GM12874 (cell line): ENCODE results near the gene PPIL1.
A peak's percentile ranks its signal among the peaks of the same experiment; 100 is the strongest.

Experiments
- TF ChIP-seq, protein P1 (sequence below): IDR thresholded peaks from 2 replicates; pipeline ENCODE4 v1.5.1; 2011; ENCODE audit warnings: low read depth, mild to moderate bottlenecking, control low read depth, low read length, moderate library complexity; ENCODE audit not compliant: insufficient read depth

The PPIL1 gene

DNA sequence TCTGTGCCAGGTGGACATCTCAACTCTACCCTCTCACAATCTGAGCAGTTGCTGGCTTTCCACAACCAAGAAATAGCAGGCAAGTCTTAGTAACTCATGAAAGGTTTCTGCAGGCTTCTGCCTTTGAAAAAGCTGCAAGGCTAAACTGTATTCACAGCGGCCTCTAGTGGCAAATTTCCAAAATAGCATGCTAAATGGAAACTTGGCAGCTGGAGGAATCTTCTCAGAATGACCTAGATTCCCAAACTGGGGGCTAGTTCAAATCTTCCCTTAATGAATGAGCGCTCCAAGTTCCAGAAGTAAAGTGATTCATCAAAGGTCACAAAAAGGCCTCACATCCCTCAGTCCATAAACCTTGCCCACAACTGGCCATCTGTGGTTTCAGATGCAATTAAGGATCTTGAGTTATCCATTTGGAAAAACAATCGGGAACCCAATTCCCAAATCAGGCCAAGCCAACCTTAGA is 23.4 kb downstream of the PPIL1 start:
- TF ChIP-seq, protein P1, sequence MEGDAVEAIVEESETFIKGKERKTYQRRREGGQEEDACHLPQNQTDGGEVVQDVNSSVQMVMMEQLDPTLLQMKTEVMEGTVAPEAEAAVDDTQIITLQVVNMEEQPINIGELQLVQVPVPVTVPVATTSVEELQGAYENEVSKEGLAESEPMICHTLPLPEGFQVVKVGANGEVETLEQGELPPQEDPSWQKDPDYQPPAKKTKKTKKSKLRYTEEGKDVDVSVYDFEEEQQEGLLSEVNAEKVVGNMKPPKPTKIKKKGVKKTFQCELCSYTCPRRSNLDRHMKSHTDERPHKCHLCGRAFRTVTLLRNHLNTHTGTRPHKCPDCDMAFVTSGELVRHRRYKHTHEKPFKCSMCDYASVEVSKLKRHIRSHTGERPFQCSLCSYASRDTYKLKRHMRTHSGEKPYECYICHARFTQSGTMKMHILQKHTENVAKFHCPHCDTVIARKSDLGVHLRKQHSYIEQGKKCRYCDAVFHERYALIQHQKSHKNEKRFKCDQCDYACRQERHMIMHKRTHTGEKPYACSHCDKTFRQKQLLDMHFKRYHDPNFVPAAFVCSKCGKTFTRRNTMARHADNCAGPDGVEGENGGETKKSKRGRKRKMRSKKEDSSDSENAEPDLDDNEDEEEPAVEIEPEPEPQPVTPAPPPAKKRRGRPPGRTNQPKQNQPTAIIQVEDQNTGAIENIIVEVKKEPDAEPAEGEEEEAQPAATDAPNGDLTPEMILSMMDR: peak; percentile 65

DNA sequence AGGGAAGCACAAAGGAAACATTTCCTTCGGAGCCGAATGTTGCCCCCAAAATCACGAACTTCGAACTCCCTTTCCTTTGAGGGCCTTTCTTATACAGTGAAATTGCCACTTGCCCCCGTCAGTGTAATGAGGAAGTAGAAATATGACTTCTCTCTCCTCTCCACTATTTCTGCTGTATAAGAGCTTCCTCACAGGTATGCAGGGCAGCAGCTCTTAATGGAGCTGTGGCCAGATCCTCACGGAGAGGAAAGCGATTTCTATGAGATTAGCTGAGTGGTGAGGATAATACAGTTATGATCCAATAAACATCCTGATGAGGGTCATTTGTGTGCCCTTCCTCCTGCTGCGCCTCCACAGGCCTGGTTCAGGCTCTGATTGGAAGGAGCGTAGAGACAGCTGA is 24.6 kb downstream of the PPIL1 start:
- TF ChIP-seq, protein P1: no peak

DNA sequence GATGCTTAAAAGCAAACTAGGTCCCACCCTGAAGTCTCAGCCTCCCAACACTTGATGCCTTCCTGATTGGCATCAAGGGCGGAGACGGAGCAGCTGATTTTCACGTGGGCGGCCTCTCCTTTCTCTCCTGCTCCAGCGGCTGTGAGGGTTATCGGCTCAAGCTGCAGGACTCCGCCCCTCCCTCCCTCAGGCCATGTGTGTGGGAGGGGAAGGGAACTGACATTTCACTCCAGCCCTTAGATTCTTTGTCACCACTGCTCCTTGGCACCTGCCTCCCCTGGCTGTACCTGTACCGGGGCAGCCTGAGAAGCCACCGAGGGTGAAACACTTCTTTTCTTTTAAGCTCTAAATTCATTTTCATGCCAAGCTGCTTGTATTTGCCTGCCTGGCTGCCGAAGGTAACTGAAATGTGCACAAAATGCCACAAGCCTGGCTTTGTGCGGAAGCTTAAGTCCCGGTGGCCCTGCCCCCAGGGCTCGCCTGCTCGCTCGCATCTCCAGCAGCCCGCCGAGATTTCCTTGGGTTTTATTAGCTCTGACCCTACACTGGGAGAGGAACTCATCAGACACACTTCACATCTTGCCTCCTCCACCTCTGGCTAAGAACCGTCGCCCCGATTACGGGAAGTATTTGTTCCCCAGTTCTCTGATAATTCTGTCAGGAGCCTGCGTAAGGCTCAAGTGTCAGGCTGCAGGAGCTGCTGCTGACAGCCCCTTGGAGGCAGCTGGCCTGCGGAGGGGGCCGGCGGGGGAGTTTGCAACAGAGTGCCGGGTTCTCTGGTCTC is 25.8 kb downstream of the PPIL1 start:
- TF ChIP-seq, protein P1: no peak

DNA sequence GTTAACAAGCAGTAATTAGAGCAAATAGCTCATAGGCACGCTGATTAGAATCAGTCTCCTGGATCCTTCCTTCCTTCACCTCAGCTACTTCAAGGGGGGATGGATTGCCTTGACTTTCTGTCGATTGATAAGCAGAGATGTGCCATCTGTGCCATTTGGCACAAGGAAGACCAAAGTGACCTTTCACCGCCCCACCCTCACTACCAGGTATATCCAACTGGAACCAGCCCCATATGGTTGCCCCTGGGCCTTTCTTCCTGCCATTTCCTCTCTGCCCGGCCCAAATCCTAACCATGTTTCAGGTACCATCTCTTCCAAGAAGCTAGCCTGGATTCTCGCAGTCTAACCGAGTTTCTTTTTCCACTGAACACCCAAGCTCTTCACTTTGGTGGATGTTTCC is 26.6 kb downstream of the PPIL1 start:
- TF ChIP-seq, protein P1: no peak

DNA sequence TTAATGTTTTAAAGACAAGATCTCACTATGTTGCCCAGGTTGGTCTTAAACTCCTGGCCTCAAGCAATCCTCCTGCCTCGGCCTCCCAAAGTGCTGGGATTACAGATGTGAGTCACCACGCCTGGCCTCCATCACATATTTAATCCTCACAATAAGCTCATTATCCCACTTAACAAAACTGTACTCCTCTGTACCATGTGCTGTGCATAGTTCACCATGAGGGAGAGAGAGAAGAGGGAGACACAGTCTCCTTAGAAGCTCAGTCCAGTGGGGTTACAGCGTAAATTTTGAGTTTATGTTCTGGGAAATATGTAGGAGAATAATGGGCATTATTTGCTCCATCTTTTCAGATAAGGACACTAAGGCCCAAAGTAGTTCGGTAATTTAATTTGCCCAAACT is 27.5 kb downstream of the PPIL1 start:
- TF ChIP-seq, protein P1: no peak

DNA sequence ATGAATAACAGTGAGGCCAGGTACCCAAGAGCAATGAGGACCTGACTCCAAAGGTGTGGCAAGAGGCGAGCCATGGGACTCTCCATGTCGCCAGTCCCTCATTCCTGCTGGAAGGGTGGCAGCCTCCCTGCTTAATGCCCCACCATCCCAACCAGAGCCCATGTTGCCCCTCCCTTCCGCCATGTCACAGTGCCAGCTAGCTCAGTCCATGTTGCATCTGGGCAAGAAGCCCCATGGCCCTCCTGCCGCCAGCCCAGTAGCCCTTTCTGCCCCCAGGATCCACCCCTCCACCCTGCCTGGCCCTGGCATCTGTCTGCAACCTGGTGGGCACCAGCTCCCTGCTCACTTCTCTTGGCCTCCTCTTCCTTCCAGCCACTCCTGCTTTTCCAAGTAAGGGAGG is 29.4 kb downstream of the PPIL1 start:
- TF ChIP-seq, protein P1: no peak

DNA sequence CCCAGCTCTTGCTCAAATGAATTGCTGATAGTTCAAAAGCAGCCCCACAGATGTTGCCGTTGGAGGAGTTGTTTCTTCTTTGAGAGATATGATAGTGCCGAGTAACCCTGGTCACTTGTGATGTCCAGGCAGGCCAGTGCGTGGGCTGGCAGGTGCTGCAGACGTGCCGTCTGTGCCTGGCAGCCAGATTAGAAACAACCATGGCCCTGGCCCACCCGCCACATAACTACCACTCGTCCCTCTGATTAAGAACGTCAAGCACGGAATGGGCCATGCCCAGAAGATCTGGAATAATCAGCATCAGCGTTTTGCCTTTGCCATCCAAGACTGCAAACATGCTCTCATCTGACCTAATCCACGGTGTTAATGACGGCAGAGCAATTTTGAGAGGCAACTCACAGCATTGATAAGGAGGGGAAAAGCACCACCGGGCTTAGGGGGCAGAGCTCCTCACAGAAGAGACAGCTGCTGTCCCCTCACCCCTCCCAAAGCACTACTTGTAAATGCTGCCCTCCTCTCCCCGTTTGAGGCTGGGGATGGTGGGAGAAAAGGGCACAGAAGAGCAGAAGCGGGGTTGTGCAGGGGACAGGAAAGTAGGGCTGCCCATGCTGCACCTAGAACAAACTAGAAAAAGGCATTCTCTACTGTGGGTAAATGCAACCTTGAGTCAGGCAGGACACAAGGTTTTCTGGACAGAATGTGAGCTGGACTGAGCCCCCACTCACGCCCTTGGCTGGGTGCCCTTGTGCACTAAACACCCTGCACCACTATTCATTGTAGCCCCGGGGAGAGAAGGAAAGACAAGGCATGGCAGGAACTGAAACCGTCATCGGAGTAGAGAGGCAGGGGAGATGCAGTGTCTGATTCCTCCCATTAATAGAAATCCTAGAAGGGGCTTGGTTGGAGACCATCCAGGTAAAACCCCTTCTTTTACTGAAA is 30.1 kb downstream of the PPIL1 start:
- TF ChIP-seq, protein P1: no peak
